ENCODE results near the gene GYPC.

DNA sequence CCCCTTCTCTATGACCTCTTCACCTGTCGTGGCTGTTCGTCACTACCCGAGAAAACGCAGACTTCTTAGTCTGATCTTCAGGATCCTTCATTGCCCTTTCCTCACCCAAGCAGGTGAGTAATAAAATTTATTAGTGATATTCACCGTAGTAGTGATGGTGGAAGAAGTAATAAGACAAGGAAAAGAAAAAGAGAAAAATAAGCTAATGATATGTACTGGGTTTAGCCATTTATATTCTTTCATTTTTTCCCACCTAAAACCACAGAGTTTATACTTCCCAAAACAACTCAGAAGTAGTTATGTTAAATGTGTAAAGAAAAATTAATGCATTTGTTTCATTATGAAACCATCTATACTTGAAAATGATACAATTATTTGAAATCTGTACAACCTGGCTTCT, 19.7 kb downstream of the GYPC start:
- TF ChIP-seq, protein P1, sequence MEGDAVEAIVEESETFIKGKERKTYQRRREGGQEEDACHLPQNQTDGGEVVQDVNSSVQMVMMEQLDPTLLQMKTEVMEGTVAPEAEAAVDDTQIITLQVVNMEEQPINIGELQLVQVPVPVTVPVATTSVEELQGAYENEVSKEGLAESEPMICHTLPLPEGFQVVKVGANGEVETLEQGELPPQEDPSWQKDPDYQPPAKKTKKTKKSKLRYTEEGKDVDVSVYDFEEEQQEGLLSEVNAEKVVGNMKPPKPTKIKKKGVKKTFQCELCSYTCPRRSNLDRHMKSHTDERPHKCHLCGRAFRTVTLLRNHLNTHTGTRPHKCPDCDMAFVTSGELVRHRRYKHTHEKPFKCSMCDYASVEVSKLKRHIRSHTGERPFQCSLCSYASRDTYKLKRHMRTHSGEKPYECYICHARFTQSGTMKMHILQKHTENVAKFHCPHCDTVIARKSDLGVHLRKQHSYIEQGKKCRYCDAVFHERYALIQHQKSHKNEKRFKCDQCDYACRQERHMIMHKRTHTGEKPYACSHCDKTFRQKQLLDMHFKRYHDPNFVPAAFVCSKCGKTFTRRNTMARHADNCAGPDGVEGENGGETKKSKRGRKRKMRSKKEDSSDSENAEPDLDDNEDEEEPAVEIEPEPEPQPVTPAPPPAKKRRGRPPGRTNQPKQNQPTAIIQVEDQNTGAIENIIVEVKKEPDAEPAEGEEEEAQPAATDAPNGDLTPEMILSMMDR (IDR thresholded peaks at IDR 0.05; ENCODE audit: low read depth, low read length, missing input control): no peak
- TF ChIP-seq, protein P2, sequence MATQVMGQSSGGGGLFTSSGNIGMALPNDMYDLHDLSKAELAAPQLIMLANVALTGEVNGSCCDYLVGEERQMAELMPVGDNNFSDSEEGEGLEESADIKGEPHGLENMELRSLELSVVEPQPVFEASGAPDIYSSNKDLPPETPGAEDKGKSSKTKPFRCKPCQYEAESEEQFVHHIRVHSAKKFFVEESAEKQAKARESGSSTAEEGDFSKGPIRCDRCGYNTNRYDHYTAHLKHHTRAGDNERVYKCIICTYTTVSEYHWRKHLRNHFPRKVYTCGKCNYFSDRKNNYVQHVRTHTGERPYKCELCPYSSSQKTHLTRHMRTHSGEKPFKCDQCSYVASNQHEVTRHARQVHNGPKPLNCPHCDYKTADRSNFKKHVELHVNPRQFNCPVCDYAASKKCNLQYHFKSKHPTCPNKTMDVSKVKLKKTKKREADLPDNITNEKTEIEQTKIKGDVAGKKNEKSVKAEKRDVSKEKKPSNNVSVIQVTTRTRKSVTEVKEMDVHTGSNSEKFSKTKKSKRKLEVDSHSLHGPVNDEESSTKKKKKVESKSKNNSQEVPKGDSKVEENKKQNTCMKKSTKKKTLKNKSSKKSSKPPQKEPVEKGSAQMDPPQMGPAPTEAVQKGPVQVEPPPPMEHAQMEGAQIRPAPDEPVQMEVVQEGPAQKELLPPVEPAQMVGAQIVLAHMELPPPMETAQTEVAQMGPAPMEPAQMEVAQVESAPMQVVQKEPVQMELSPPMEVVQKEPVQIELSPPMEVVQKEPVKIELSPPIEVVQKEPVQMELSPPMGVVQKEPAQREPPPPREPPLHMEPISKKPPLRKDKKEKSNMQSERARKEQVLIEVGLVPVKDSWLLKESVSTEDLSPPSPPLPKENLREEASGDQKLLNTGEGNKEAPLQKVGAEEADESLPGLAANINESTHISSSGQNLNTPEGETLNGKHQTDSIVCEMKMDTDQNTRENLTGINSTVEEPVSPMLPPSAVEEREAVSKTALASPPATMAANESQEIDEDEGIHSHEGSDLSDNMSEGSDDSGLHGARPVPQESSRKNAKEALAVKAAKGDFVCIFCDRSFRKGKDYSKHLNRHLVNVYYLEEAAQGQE (IDR thresholded peaks at IDR 0.05): no peak
- TF ChIP-seq FOXA1 (IDR thresholded peaks at IDR 0.05) (no peak), JUND (IDR thresholded peaks at IDR 0.05) (no peak), TAF1 (conservative IDR thresholded peaks at IDR 0.05) (no peak), RAD21 (IDR thresholded peaks at IDR 0.05) (no peak), HNF4A (conservative IDR thresholded peaks at IDR 0.05) (no peak), SP1 (IDR thresholded peaks at IDR 0.05) (no peak), YY1 (IDR thresholded peaks at IDR 0.05) (no peak), NR2F2 (IDR thresholded peaks at IDR 0.05) (no peak)
- TF ChIP-seq, protein P3, sequence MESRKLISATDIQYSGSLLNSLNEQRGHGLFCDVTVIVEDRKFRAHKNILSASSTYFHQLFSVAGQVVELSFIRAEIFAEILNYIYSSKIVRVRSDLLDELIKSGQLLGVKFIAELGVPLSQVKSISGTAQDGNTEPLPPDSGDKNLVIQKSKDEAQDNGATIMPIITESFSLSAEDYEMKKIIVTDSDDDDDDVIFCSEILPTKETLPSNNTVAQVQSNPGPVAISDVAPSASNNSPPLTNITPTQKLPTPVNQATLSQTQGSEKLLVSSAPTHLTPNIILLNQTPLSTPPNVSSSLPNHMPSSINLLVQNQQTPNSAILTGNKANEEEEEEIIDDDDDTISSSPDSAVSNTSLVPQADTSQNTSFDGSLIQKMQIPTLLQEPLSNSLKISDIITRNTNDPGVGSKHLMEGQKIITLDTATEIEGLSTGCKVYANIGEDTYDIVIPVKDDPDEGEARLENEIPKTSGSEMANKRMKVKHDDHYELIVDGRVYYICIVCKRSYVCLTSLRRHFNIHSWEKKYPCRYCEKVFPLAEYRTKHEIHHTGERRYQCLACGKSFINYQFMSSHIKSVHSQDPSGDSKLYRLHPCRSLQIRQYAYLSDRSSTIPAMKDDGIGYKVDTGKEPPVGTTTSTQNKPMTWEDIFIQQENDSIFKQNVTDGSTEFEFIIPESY (IDR thresholded peaks at IDR 0.05): no peak
- TF ChIP-seq, protein P4, sequence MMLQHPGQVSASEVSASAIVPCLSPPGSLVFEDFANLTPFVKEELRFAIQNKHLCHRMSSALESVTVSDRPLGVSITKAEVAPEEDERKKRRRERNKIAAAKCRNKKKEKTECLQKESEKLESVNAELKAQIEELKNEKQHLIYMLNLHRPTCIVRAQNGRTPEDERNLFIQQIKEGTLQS (IDR thresholded peaks at IDR 0.05): no peak
- TF ChIP-seq, protein P5, sequence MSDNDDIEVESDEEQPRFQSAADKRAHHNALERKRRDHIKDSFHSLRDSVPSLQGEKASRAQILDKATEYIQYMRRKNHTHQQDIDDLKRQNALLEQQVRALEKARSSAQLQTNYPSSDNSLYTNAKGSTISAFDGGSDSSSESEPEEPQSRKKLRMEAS (IDR thresholded peaks at IDR 0.05): no peak

All from liver (tissue), 3 donors.